ENCODE measurements around the gene USP3.

DNA sequence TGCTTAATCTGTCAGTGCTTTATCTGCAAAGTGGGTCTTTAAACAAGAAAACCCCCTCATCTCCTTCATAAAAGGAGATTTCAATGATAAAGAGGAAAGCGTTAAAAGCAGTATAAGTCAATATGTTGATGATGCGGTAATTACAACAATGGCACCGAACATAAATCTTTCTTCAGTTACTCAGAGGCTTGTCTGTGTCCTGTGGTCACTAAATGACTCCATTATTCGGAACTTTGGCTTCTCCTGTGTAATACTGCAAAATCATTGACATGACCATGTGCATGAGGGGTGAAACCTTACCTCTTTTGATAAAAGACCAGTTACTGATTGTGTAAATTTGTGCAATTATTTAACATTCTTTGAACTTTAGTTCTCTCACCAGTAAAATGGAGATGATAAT lies 4.8 kb upstream of the USP3 start:
- TF ChIP-seq, protein P1, sequence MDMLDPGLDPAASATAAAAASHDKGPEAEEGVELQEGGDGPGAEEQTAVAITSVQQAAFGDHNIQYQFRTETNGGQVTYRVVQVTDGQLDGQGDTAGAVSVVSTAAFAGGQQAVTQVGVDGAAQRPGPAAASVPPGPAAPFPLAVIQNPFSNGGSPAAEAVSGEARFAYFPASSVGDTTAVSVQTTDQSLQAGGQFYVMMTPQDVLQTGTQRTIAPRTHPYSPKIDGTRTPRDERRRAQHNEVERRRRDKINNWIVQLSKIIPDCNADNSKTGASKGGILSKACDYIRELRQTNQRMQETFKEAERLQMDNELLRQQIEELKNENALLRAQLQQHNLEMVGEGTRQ (IDR thresholded peaks at IDR 0.05; ENCODE audit: borderline replicate concordance, low read depth, low read length): no peak
- TF ChIP-seq, protein P2, sequence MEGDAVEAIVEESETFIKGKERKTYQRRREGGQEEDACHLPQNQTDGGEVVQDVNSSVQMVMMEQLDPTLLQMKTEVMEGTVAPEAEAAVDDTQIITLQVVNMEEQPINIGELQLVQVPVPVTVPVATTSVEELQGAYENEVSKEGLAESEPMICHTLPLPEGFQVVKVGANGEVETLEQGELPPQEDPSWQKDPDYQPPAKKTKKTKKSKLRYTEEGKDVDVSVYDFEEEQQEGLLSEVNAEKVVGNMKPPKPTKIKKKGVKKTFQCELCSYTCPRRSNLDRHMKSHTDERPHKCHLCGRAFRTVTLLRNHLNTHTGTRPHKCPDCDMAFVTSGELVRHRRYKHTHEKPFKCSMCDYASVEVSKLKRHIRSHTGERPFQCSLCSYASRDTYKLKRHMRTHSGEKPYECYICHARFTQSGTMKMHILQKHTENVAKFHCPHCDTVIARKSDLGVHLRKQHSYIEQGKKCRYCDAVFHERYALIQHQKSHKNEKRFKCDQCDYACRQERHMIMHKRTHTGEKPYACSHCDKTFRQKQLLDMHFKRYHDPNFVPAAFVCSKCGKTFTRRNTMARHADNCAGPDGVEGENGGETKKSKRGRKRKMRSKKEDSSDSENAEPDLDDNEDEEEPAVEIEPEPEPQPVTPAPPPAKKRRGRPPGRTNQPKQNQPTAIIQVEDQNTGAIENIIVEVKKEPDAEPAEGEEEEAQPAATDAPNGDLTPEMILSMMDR (IDR thresholded peaks at IDR 0.05): no peak
- TF ChIP-seq EP300 (IDR thresholded peaks at IDR 0.05; ENCODE audit: borderline replicate concordance in 1 of 2, low read depth in 1 of 2, low read length in 1 of 2) (no peak), YY1 (IDR thresholded peaks at IDR 0.05; ENCODE audit: low read depth) (no peak), RXRA (IDR thresholded peaks at IDR 0.05; ENCODE audit: borderline replicate concordance, low read depth) (no peak), POLR2AphosphoS5 (IDR thresholded peaks at IDR 0.05; ENCODE audit: low read depth, low read length) (no peak)
- TF ChIP-seq, protein P3, sequence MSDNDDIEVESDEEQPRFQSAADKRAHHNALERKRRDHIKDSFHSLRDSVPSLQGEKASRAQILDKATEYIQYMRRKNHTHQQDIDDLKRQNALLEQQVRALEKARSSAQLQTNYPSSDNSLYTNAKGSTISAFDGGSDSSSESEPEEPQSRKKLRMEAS (IDR thresholded peaks at IDR 0.05; ENCODE audit: low read depth): no peak
- TF ChIP-seq, protein P4, sequence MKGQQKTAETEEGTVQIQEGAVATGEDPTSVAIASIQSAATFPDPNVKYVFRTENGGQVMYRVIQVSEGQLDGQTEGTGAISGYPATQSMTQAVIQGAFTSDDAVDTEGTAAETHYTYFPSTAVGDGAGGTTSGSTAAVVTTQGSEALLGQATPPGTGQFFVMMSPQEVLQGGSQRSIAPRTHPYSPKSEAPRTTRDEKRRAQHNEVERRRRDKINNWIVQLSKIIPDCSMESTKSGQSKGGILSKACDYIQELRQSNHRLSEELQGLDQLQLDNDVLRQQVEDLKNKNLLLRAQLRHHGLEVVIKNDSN (IDR thresholded peaks at IDR 0.05; ENCODE audit: borderline replicate concordance, low read depth): no peak

Measured in SK-N-SH (cell line).